GM21447 (cell line): ENCODE measurements around the gene ESR1.
"Not testable (repeated sequence)": the region's sequence is repeated elsewhere in the genome, so short reads cannot be mapped to it uniquely, and the experiment has no call there.

ENCODE experiments used
- ATAC-seq: cut with Tn5 transposase; IDR thresholded peaks from one replicate; pipeline ENCODE4 v1.9.1; 2021; ENCODE audit not compliant: unreplicated experiment

ESR1 gene

DNA sequence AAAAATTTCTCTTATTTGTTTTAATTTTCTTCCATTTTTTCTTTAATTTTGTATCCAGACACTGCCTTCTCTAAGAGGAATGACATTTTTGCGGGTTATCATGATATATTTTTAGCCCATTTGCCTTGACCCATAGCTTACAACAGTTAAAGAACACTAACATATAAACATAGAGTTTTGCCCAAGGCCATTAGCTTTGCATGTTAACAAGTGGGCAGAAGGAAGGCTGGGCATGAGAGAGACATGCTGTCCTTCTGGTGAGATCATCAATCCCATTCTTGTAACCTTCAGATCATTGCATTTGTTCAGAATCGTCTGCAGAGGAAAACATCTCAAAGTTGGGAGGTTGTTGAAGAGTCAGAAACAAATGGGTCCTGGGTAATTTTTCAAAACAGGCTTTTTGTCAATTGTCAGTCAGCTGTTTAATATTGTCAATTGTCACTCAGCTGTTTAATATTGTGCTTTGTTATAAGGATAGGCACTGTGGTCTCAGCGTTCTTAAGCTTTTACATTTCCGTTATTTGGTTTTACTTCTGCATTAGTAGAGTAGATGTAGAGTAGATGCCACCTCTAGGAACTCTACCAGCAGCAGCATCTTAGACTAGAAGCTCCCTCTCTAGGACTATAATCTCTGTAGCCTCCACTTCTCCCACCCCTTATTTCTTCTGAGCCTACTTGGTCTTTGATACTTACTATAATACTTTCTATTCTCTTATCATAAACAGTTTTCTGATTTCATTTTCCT, 243.1 kb downstream of the ESR1 start:
- ATAC-seq: no peak

DNA sequence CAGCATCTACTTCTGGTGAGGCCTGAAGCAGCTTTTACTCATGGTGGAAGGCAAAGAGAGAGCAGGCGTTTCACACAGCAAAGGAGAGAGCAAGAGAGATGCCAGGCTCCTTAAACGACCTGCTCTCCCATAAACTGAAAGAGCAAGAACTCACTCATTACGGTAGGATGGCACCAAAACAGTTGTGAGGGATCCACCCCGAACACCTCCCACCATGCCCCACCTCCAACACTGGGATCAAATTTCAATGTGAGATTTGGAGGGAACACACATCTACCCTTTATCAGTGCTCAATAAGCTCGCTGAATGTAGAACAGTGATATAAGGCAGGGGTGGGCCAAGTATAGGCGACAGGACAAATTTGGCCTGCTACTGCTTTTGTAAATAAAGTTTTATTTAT, 244.6 kb downstream of the ESR1 start:
- ATAC-seq: no peak

DNA sequence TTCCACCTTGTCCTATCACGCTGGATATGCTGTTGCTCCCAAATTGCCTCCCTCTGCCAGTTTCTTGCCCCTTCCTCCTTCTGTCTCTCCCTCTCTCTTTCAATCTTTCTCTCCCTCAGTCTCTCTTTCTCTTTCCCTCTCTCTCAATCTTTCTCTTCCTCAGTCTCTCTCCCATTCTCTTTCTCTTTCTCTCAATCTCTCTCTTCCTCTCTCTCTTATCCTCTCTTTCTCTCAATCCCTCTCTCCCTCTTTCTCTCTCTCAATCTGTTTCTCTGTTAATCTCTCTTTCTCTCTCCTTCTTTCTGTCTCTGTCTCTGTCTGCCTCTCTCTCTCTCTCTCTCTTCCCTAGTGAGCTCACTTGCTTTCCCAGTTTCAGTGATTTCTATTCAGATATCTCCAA, 245.8 kb downstream of the ESR1 start:
- no peak for ATAC-seq

DNA sequence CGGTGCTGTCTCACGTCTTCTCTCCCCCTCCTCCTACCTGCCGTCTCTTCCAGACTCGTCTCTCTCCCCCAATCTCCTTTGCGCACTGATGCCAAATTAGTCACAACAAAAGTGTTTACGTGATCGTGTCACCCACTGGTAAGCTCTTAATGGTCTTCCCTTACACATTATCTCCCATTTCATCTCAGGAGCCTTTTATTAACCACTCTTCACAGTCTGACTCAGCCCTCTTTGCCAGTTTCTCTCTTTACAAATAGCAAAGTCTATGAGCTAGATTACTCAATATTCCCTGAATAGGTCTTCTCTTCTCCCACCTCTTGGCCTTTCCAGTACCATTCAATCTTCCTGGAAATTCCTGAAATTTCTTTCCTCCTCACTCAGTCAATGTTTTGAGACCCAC, 247.0 kb downstream of the ESR1 start:
- ATAC-seq: no peak

DNA sequence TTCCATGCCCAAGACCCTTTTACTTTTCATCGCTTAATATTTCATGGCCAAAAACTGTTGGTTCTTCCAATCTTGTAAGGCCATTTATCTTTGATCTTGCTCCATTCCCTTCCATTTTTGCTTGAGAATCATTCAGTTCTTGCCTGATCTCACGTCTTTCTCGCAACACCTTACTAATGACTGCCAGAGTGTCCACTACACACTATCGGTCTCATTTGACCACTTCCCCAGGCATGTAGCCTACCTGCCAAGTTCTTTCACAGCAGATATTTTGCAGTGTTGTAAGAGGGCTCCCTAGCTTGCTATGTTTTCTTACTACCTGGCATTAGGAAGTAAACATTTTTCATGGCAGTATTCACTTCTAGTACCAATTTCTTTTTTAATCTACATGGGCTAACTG, 248.0 kb downstream of the ESR1 start:
- ATAC-seq: no peak

DNA sequence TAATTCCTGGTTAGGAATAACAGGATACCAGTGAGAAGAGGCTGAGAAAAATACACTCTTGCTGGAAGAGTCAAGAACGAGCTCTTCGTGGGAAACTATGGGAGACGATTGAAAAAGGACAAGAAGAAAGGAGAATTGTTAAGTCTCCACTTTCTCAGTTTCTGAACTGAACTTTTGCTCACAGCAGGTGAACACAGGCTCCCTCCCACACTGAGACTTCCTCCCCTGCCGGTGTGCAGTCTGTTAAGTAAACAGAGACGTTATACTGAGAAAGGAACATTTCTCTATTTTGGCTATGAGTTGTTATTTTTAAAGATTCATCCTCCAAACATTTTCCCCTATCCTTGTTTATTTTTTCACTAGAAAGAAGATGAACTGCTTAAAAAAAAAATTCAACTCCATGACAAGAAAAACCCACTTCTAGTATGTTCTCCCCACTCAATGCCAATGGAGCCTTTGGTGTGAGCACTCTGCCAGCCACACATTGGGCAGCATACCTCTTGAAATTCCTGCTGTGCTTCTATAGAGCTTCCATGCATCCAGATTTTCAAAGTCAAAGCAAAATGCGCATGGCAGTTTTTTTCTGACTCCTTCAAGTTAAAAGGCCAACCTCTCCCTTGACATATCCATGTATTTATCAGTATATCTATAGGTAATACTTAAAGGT, 250.5 kb downstream of the ESR1 start:
- ATAC-seq: no peak

DNA sequence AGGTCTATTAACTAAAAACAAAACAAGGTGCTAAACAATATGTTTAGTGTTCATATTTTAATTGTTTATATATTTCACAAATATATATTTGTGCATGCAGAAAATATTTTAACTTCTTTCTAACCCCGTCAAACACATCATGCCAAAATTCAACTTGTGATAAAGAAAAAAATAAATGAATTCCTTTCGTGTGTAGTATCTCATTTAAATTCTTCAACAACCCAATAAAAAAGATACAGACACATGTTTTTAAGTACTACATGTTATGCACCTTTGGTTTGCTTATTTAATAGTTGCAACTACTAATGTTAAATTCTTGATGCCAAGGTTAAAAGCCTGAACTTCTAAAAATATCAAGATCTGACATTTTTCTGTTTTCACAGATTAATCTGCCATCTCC, 252.4 kb downstream of the ESR1 start:
- ATAC-seq: no peak

DNA sequence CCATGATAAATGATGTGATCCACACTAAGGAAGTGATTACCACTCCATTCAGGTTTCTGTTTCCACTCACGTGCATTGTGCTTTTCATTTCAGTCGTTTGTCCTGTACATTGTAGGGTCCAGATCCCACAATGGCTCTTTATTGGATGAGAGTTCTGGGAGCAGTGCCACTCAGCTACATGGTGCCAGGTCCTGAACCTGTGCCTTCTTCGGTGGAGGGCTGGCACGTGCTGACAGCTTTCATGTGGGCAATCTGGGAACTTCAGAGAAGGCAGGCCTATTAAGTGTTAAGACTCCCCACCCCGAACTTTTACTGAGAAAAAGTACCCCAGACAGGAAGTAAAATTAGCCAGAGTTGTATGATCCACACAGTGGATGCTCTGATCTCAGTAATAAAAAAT, 255.0 kb downstream of the ESR1 start:
- no peak for ATAC-seq

DNA sequence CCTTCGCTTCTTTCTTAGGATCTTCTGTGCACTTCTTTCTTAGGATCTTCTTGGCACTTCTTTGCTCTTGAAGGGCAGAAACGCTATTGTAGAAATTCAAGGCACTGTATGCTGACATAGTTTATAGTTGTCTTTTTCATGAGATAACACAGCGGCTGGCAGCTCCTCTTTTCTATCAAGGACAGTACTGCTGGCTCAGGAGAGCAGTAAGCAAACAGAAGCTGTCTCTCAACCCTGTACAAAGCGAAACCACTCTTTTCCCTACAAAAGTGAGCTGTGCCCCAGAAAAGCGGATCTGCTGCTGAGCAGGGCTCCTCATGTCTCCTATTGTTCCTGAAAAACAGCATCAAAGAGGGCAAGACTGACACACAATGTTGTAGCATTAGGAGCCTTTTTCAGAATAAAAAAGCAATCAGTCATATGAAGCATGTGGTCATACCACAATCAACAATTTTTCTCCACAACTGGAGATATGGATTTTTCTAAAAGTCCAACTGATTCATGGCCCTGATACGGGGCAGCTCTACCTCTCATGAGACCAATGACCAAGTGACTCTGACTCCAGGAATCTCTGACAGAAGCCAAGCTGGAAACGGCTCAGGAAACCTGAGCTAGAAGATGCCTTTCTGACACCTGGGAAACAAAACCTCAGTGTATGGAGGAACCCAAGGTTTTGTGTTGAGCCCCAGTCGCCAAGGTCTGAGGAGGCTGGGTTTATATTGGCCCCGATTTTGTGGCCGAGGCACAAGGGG, 255.9 kb downstream of the ESR1 start:
- ATAC-seq: no peak

DNA sequence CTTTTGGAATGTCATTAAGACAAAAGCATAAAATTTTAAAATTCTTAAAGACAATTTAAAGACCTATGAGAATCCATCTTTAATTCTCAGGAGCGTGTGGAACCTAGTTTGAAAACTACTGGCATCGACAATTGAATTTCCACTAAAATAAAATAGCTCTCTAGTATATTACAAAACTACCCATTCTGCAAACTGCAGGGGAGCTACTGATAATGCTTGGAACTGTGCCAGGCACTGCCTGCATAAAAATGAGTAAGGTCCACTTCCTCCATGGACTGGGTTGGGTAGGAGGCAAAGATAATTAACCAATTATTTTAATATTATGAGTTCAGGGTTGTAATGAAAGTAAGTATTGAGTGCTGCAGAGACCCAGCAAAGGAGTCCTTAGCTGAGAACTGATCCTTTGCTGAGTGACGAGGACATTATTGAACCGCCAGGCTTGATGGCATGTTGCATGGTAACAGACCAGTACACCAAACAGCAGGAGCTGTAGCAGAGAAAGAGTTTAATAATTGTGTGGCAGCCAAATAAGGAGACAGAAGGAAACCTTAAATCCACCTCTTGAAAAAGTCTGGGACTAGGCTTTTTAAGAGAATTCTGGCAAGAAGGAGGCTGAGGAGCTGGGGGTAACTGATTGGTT, 261.3 kb downstream of the ESR1 start:
- no peak for ATAC-seq

DNA sequence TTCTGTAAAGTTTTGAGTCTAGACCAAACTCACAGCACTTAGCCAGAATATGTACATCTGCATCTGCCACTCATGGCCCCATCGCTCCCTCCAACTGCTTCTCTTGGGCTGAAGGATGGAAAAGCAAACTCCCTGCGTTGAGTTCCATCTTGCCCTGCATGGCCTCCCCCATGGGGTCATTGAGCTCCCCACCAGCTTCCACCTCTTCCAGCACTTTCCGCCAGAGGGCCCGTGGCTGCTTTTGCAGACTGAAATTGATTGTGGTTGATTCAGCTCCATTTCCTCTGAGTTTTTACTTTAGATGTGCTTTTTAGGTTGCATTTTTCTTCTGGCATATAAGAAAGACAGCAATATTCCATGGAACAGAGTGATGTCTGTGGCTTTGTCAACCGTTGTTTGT, 263.1 kb downstream of the ESR1 start:
- ATAC-seq: no peak

DNA sequence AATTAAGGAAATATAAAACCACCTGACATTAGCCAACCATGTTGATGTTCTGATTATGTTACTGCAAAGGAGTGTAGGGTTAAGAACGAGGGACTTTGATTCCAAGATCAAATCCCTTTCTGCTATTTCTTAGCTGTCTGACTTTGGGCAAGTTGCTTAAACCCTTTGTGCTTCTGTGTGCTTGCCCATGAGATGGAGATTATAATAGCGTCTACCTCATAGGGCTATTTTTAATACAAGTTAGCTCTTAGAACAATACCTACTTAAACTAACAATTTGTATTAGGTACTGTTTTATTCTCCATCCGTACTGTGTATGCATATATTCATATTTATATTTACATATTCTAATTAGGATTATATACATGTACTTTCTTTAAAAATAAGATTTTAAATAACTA, 263.8 kb downstream of the ESR1 start:
- no peak for ATAC-seq

DNA sequence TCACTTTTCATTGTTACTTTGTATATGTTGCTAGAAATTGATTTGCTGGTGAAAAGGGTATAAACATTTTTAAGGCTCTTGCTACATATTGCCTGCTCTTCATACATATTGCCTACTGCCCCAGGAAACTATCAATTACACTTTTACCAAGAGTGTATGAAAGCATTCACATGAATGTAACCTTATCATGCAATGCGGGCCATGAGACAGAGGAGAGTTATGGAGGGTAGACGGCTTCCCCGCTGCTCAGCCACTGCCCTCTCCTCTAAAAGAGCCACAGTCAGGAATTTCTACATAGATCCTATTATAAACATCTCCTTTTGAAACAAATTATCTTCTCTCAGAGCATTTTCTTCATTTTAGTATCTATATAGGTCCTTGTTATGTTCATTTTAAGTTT, 264.4 kb downstream of the ESR1 start:
- ATAC-seq: no peak

DNA sequence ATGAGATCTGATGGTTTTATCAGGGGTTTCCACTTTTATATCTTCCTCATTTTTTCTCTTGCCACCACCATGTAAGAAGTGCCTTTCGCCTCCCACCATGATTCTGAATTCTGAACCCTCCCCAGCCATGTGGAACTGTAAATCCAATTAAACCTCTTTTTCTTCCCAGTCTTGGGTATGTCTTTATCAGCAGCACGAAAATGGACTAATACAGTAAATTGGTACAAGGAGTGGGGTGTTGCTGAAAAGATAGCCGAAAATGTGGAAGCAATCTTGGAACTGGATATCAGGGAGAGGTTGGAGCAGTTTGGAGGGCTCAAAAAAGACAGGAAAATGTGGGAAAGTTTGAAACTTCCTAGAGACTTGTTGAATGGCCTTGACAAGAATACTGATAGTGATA, 268.8 kb downstream of the ESR1 start:
- not testable (repeated sequence) for ATAC-seq

DNA sequence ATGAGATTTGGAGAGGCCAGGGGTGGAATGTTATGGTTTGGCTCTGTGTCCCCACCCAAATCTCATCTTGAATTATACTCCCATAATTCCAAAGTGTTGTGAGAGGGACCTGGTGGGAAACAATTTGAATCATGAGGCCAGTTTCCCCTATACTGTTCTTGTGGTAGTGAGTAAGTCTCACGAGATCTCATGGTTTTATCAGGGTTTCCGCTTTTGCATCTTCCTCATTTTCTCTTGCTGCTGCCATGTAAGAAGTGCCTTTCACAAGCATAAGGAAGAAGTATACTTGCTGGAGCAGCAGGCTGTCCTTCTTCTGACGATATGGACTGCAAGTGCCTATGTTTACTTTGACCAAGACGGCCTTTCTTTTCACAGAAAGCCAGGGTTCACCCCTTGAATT, 270.5 kb downstream of the ESR1 start:
- ATAC-seq: no peak

DNA sequence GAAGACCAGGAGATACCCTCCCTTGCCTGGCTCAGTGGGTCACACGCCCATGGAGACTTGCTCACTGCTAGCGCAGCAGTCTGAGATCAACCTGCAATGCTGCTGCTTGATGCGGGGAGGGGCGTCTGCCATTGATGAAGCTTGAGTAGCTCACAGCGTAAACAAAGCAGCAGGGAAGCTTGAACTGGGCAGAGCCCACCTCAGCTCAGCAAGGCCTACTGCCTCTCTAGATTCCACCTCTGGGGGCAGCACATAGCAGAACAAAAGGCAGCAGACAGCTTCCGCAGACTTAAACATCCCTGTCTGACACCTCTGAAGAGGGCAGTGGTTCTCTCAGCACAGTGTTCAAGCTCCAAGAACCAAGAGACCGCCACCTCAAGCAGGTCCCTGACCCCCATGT, 271.3 kb downstream of the ESR1 start:
- ATAC-seq: no peak

DNA sequence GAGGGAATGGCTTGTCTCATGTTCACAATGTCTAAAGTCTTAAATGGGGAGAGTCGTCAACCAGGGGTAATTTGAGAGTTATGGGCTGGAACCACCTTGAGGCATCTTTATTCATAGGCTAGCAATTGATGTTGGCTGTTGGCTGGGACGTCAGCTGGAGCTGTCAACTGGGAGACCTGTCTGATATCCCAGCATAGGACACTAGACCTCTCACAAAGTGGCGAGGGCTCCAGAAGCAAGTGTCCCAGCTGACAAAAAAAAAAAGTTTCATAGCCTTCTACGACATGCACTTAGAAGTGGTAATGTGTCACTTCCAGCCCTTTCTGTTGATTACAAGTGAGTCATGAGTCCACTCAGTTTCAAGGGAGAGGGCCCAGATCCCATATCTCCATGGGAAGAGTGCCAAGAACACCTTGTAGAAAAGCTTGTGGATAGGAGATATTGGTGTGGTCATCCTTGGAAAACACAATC, 278.0 kb downstream of the ESR1 start:
- no peak for ATAC-seq

DNA sequence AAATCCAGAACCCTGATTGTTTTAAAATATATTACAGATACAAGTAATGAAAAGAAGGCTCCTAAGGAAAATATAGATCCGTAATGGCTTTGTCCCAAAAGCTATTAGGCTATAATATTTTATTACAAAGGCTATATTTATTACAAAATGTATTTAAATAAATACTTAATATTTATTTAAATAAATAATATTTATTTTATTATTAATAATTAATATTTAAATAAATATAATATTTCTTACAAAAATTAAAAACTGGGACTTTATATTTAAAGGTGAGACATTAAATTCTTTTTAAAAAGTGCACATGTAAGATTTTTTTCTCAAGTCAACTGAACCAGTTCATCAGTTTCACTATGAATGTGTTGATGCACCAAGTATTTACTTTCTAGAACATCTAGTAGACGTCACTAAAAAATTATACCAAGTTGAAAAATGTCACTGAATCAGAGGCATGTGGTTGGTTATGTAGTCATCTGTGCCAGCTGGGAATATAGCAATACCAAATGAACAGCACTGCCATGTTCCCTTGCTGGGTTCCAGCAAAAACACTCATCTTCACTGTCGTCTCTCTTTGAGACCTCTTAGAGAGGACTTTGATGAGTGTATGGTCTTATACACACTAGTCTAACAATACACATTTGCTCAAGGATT, 278.9 kb downstream of the ESR1 start:
- no peak for ATAC-seq

DNA sequence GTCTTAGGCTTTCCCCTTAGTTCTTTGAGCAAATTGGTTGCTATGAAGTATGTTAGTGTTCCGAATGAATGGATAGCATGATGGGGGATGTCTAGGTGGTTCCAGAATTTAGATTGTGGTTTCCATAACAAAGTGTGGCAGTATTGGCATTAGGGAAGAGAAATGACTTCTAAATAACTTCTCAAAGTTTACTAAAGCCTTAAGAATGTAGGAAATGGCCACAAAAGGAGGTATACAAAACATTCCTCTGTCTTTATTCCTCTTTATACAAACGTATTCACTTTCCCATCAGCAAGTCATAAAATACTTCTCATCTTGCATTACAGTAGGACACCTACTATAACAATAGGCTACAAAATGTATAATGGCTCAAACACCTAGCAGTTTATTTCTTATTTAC, 279.6 kb downstream of the ESR1 start:
- ATAC-seq: no peak

DNA sequence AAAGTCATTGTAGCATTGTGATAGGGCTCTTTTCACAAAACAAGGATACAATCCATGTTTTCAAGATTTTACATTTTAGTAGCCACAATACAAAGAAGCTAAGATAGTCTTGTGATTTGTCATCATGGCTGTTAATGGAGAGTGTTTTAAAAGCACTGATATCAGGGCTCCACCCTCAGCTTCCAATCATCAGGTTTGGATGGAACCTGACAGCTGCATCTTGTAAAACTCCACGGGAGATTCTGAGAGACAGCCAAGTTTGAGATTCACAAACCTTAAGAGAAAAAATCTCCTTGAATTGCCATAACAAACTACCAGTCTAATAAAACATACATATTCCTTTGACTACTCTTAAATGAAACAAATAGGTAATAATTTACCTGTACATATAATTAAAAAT, 280.2 kb downstream of the ESR1 start:
- ATAC-seq: no peak

DNA sequence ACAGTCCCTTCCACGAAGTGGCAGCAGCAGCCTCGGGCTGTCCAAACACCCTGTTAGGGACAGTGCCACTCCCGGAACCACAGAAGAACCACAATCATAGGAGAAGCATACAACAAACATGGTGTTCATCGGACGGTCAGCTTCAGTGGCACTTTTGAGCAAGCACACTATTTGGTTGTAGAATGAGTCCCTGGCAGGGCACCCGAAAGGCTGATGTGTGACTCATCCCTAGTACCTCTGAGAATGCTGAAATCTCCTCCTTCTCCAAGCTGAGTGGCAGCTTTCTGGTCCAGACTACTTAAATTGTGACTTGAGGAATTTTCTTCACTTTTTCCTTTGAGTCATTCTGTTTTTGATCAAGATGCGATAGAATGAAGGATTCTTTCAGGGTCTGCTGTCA, 282.5 kb downstream of the ESR1 start:
- no peak for ATAC-seq
